Right lobe of liver (tissue), 6 donors: ENCODE measurements around the gene ARID3A. TPM values are rescaled to one million over a fixed set of nuclear protein-coding genes. Genes with fewer than 3 reads are reported as not detected.

Experiments
- ATAC-seq, 4 donors: fragments of 200-7000 bp; cut with Tn5 transposase; one replicate each; pipeline ENCODE4 v1.9.1; 2020; ENCODE audit warnings: mild to moderate bottlenecking in 4 of 4, moderate library complexity in 4 of 4
- DNase-seq, 3 donors: peaks; one replicate each; pipeline ENCODE4 v3.0.0-alpha.2; 2020
- H3K27ac ChIP-seq, 3 donors: fragments of 200-600 bp; one replicate each; pipeline ENCODE4 v1.8.0; 2022
- H3K27me3 ChIP-seq, 2 donors: fragments of 200-600 bp; one replicate each; pipeline ENCODE4 v1.8.0; 2022
- H3K36me3 ChIP-seq, 4 donors: fragments of 200-600 bp; sonication (generic) in 1 of 4; one replicate each; pipeline versions ENCODE4 v1.5.1 to v1.8.0; 2017 to 2022; ENCODE audit warnings: control low read depth in 1 of 4
- H3K4me1 ChIP-seq, 4 donors: fragments of 200-600 bp; sonication (generic) in 1 of 4; one replicate each; pipeline versions ENCODE4 v1.5.1 to v1.8.0; 2017 to 2022; ENCODE audit warnings: control low read depth in 1 of 4
- H3K4me3 ChIP-seq, 3 donors: fragments of 200-600 bp; one replicate each; pipeline ENCODE4 v1.8.0; 2022
- H3K9me3 ChIP-seq, 4 donors: fragments of 200-600 bp; sonication (generic) in 1 of 4; one replicate each; pipeline versions ENCODE4 v1.5.1 to v1.8.0; 2017 to 2022; ENCODE audit warnings: control low read depth in 1 of 4
- POLR2A ChIP-seq: fragments of 450-650 bp; IDR thresholded peaks from one replicate; pipeline ENCODE4 v1.6.1; 2017; ENCODE audit warnings: antibody characterized with exemption, mild to moderate bottlenecking
- WGBS: methylation state at CpG from one replicate; pipeline ENCODE4 v1.1.6; 2018; ENCODE audit warnings: low coverage, low lambda C conversion rate; ENCODE audit not compliant: insufficient coverage; ENCODE audit errors: missing lambda C conversion rate; 5-methylcytosine and 5-hydroxymethylcytosine counted together
- intact Hi-C, 2 donors: fragments of 100-400 bp; cut with DNase I; formaldehyde crosslinking; loops; one replicate each; pipeline versions ENCODE4 v1.11.2 to v1.14.1; 2022
- total RNA-seq, 6 experiments: library from RNA; depleted of rRNA in 2 of 6; stranded (reverse); fragments of >200 nt in 2 of 6; fragmentation: NEBNext Ultra II Directional in 3 of 6; extraction: Animal tissue kit (Norgen Biotek cat#: 25700) in 3 of 6; gene quantifications; one replicate each; pipeline versions ENCODE4 v1.1.0 to v1.2.4, GENCODE V29; 2016 to 2023
- TF ChIP-seq, protein P1 (sequence below), 4 donors: fragments of 200-600 bp in 3 of 4; fragments of 450-650 bp in 1 of 4; IDR thresholded peaks; one replicate each; pipeline versions ENCODE4 v1.5.1 to v1.8.0; 2016 to 2022; ENCODE audit warnings: antibody characterized with exemption in 4 of 4, mild to moderate bottlenecking in 2 of 4
- donor health status: DM: no; HTN: yes; CAD: no.
- donor health status: DM: no; HTN: no; CAD: no.
- donor health status: DM: no; HTN: no; CAD: no.
- donor health status: DM: no; HTN: yes; CAD: no.
- donor health status: DM: no; HTN: yes; CAD: no.

The ARID3A gene
- total RNA-seq, 6 experiments from 2014 or later: 0.74 to 5.3 (median 1.9) TPM

DNA sequence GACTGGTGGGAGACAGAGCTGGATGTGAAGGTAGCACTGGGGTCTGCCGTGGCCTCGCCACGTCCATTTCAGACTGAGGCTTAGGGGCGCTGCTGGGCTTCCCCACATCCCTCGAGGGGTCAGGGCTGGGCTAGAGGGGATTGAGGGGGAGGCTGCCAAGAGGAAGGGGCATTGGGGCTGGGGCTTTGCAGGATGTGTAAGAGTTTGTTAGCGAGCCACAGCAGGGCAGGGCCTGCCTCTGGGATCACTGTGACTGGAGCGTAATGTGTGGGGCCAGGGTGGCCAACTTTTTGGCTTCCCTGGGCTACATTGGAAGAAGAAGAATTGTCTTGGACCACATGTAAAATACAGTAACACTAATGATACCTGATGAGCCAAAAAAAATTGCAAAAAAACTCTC is 14.1 kb downstream of the ARID3A start:
- no peak overlapping the region for H3K4me3 ChIP-seq
- H3K36me3 ChIP-seq: no peaks in the 10 kb centered on the region
- H3K4me1 ChIP-seq: peaks cover 2 to 28% (median 16%) of the 10 kb centered on the region in 4 donors
- 86% methylated on average over 3 of the region's 7 CpGs for WGBS
- ATAC-seq (no peak), DNase-seq (no peak)
- peak overlapping the region in 1 of 3 donors; percentile 72 for H3K27ac ChIP-seq
- intact Hi-C loops: loop anchor here in 1 of 2 donors (5.0 kb wide), 1 partner anchor 37 kb away; no protein-coding TSS in a partner anchor
- H3K27me3 ChIP-seq: no peaks in the 10 kb centered on the region
- H3K9me3 ChIP-seq: no peaks in the 10 kb centered on the region
- TF ChIP-seq, protein P1, sequence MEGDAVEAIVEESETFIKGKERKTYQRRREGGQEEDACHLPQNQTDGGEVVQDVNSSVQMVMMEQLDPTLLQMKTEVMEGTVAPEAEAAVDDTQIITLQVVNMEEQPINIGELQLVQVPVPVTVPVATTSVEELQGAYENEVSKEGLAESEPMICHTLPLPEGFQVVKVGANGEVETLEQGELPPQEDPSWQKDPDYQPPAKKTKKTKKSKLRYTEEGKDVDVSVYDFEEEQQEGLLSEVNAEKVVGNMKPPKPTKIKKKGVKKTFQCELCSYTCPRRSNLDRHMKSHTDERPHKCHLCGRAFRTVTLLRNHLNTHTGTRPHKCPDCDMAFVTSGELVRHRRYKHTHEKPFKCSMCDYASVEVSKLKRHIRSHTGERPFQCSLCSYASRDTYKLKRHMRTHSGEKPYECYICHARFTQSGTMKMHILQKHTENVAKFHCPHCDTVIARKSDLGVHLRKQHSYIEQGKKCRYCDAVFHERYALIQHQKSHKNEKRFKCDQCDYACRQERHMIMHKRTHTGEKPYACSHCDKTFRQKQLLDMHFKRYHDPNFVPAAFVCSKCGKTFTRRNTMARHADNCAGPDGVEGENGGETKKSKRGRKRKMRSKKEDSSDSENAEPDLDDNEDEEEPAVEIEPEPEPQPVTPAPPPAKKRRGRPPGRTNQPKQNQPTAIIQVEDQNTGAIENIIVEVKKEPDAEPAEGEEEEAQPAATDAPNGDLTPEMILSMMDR (IDR thresholded peaks at IDR 0.05): no peak

DNA sequence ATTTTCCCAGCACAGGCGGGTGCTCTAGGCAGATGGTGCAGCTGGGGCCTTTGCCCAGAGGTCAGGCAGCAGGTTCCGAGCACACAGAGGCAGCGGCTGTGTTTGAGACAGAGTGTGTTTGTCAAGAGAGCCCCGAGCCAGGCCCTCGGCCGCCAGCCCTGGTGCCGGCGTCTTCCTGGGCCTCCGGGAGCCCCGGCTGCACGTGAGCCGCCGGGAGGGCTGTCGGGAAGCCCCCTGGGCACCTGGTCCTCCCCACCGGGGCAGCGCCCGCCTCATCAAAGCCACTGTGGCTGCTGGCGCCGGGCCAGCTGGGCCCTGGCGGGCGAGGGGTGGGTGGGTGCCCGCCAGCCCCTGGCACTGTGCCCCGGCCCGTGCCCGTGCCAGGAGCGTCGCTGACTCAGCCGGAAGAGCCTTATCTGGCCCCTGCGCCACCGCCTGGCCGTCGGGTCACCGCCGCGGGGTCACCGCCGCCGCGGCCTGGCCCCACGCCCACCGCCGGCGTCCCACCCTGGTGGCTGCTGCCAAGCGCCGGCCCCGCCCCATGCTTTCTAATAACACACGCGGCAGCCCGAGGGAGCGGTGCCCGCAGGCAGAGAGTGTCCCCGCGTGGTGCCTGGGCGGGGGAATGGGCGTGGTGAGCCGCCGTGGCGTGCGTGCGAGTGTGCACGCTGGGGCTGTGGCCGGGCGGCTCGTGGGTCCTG is 14.9 kb downstream of the ARID3A start:
- Histone ChIP-seq H3K4me3 (peak overlapping the region; percentile 20 to 37 (median 23)), H3K9me3 (no peaks in the 10 kb centered on the region), H3K4me1 (peaks cover 2 to 20% (median 12%) of the 10 kb centered on the region in 4 donors), H3K27ac (peak overlapping the region in 2 of 3 donors; percentile 39 to 72), H3K36me3 (no peaks in the 10 kb centered on the region), H3K27me3 (no peaks in the 10 kb centered on the region)
- TF ChIP-seq POLR2A: no peak
- TF ChIP-seq, protein P1 (IDR thresholded peaks at IDR 0.05): peak in 1 of 4 donors; percentile 11
- WGBS: no CpG with 5 or more reads among the region's 64 CpGs
- intact Hi-C loops: loop anchor here in 1 of 2 donors (5.0 kb wide), 1 partner anchor 37 kb away; no protein-coding TSS in a partner anchor
- DNase-seq (peak; percentile 88 to 94 (median 94)), ATAC-seq (peak; percentile 85 to 93 (median 90))

DNA sequence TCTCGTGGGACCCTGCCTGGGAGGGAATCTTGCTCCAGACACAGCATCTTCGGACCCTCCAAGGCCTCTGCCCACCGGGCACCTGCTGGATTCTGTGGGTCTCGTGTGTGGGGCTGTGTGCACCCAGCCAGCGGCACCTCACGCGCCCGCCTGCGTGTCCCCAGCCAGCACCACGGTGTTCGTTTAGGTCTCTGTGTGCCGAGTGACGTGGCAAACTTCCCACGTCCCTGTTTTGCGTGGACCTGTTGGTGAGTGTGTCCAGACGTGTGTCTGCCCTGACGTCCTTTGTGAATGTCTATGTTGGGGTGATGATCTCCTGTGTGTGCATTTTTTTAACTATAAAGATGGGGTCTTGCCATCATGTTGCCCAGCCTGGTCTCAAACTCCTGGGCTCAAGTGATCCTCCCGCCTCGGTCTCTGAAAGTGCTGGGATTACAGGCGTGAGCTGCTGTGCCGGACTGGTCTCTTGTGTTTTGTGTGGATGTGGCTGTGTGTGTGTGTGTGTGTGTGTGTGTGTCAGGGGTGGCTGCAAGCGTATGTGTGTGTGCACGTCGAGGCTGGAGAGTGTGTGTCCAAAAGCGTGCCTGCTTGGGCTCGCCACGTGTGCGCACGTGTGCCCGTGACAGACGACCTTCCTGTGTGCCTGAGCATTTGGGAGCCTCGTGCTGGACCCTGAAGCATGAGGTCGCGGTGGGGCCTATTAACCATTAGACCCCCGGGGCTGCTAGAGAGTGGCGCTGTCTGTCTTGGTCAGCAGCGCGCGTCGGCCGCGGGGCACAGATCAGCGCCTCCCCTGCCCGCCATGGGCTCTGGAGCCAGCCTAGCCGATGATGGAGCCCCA is 15.7 kb downstream of the ARID3A start:
- ATAC-seq (no peak), DNase-seq (no peak)
- WGBS: 100% methylated on average over 1 of the region's 45 CpGs
- TF ChIP-seq POLR2A: no peak
- TF ChIP-seq, protein P1 (IDR thresholded peaks at IDR 0.05): no peak
- Histone ChIP-seq H3K27me3 (no peaks in the 10 kb centered on the region), H3K9me3 (no peaks in the 10 kb centered on the region), H3K36me3 (no peaks in the 10 kb centered on the region), H3K4me1 (peaks cover 2 to 20% (median 12%) of the 10 kb centered on the region in 4 donors), H3K4me3 (peak overlapping the region; percentile 20 to 37 (median 23)), H3K27ac (peak overlapping the region in 1 of 3 donors; percentile 72)
- intact Hi-C loops: loop anchor here in 1 of 2 donors (5.0 kb wide), 1 partner anchor 36 kb away; no protein-coding TSS in a partner anchor

DNA sequence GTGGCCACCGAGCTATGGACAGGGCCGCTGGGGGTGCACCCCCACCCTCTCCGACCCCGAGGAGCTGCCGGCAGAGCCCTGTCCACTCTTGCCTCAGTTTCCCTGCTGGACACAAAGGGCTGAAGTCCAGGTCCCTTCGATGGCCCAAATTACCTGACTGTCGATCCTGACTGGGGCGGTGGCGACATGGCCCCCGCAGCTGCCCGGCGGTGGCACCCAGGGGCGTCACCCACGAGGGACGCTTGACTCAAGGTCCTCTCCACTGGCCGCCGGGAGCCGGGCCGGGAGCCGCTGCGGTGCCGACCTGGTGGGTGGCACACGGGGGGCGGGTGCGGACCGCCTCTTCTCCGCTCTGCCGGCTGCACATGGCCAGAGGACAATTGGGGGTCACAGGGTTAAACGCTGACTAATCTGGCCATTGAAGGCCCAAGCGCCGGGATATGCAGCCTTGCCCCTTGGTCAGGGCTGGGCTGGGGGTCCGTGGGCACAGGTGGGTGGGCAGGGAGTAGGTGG is 16.4 kb downstream of the ARID3A start:
- no peak for ATAC-seq
- intact Hi-C loops: loop anchor here in 1 of 2 donors (5.0 kb wide), 1 partner anchor 35 kb away; no protein-coding TSS in a partner anchor
- TF ChIP-seq, protein P1 (IDR thresholded peaks at IDR 0.05): no peak
- no peak for TF ChIP-seq POLR2A
- Histone ChIP-seq H3K4me1 (peaks cover 2 to 20% (median 12%) of the 10 kb centered on the region in 4 donors), H3K27ac (no peak overlapping the region), H3K36me3 (no peaks in the 10 kb centered on the region), H3K9me3 (no peaks in the 10 kb centered on the region), H3K4me3 (no peak overlapping the region), H3K27me3 (no peaks in the 10 kb centered on the region)
- DNase-seq: no peak
- no CpG with 5 or more reads among the region's 32 CpGs for WGBS
